GM21737 (cell line): ENCODE data around the gene SLC1A5.

ENCODE experiments used
- ATAC-seq: cut with Tn5 transposase; IDR thresholded peaks from one replicate; pipeline ENCODE4 v1.9.1; 2021; ENCODE audit warnings: mild to moderate bottlenecking, moderate library complexity; ENCODE audit not compliant: unreplicated experiment

The SLC1A5 gene

GRCh38 chr19:46745030-46745429 lies 43.4 kb downstream of the SLC1A5 start:
- ATAC-seq: no peak

- no peak for ATAC-seq
Measured at GRCh38 chr19:46744005-46744691, 44.2 kb downstream of the SLC1A5 start.

- no peak for ATAC-seq
Measured at GRCh38 chr19:46742926-46743480, 45.4 kb downstream of the SLC1A5 start.

- no peak for ATAC-seq
Measured at GRCh38 chr19:46741447-46741846, 46.9 kb downstream of the SLC1A5 start.

GRCh38 chr19:46739290-46739771 lies 49.1 kb downstream of the SLC1A5 start:
- no peak for ATAC-seq

GRCh38 chr19:46737761-46738171 lies 50.6 kb downstream of the SLC1A5 start:
- ATAC-seq: no peak

- ATAC-seq: no peak
Measured at GRCh38 chr19:46737298-46737654, 51.1 kb downstream of the SLC1A5 start.

GRCh38 chr19:46736531-46737297 lies 51.7 kb downstream of the SLC1A5 start:
- ATAC-seq: no peak

- no peak for ATAC-seq
Measured at GRCh38 chr19:46733690-46734292, 54.6 kb downstream of the SLC1A5 start.

- ATAC-seq: no peak
Measured at GRCh38 chr19:46732966-46733689, 55.3 kb downstream of the SLC1A5 start.

GRCh38 chr19:46732172-46732938 lies 56.0 kb downstream of the SLC1A5 start:
- ATAC-seq: no peak

GRCh38 chr19:46731584-46731983 lies 56.8 kb downstream of the SLC1A5 start:
- ATAC-seq: no peak

GRCh38 chr19:46731007-46731501 lies 57.3 kb downstream of the SLC1A5 start:
- no peak for ATAC-seq

GRCh38 chr19:46730595-46730994 lies 57.8 kb downstream of the SLC1A5 start:
- no peak for ATAC-seq

GRCh38 chr19:46730187-46730586 lies 58.2 kb downstream of the SLC1A5 start:
- no peak for ATAC-seq

GRCh38 chr19:46729696-46730095 lies 58.7 kb downstream of the SLC1A5 start:
- no peak for ATAC-seq

- ATAC-seq: no peak
Measured at GRCh38 chr19:46728693-46729339, 59.6 kb downstream of the SLC1A5 start.

- ATAC-seq: no peak
Measured at GRCh38 chr19:46728208-46728607, 60.2 kb downstream of the SLC1A5 start.

- ATAC-seq: no peak
Measured at GRCh38 chr19:46727757-46728156, 60.6 kb downstream of the SLC1A5 start.
